ENCODE measurements around the gene CIBAR2. TPM values are rescaled to one million over a fixed set of nuclear protein-coding genes. Genes with fewer than 3 reads are reported as not detected.
"Not testable (repeated sequence)": the region's sequence is repeated elsewhere in the genome, so short reads cannot be mapped to it uniquely, and the experiment has no call there.

The CIBAR2 gene
- total RNA-seq, 1 experiment from 2014 or later: not detected

GRCh38 chr16:85126705-85127378, 14.6 kb upstream of the CIBAR2 start:
- Histone ChIP-seq H3K4me3 (ENCODE audit: insufficient read depth, low read depth, low read length) (no peak overlapping the region), H3K27me3 (ENCODE audit: control insufficient read depth, insufficient read depth, low read length) (no peaks in the 10 kb centered on the region), H3K36me3 (replicated peaks; ENCODE audit: control insufficient read depth, insufficient read depth, low read length) (no peaks in the 10 kb centered on the region)
- DNase-seq: peak; percentile 95

GRCh38 chr16:85126394-85126704, 14.1 kb upstream of the CIBAR2 start:
- no peaks in the 10 kb centered on the region for H3K36me3 ChIP-seq (replicated peaks; ENCODE audit: control insufficient read depth, insufficient read depth, low read length)
- no peak overlapping the region for H3K4me3 ChIP-seq (ENCODE audit: insufficient read depth, low read depth, low read length)
- H3K27me3 ChIP-seq (ENCODE audit: control insufficient read depth, insufficient read depth, low read length): no peaks in the 10 kb centered on the region
- no peak for DNase-seq

DNA sequence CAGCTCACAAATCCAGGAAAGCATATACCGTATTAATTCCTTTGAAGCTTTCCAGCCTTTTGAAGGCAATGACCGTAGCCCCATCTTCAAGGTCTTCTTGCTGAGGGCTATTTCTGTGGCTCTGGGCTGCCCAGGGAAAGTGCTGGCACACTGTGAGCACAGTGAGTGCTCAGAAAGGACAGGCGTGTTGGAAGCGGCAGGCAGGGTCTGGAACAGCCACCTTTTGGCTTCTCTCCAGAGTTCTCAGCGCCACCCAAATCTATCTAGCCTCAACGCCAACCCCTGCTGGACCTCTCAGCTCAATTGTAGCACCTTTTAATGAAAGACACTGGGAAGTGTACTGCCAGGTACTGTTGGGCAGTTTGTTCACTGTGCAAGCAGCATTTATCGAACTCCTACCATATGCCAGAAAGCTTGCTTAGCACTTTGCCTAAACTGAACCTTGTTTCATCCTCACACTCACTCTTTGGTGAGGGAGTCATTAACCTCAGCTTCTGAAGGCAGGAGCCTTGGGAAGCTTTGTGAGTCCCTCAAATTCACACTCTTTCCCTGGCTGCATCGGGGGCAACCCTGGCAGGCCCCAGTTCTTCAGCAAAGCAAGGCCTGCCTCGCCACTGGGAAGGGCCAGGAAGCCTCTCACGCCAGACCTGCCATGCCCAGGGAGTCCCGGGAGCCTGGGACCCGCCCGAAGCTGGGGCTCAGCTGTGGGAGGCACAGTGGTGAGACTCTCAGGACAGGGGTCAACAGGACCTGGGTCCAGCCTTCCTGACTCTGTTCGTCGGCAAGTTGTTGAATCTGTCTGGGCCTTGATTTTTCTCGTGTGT, 13.5 kb upstream of the CIBAR2 start:
- H3K27me3 ChIP-seq (ENCODE audit: control insufficient read depth, insufficient read depth, low read length): no peaks in the 10 kb centered on the region

GRCh38 chr16:85124636-85125346, 12.5 kb upstream of the CIBAR2 start:
- Histone ChIP-seq H3K4me3 (ENCODE audit: insufficient read depth, low read depth, low read length) (no peak overlapping the region), H3K36me3 (replicated peaks; ENCODE audit: control insufficient read depth, insufficient read depth, low read length) (no peaks in the 10 kb centered on the region), H3K27me3 (ENCODE audit: control insufficient read depth, insufficient read depth, low read length) (no peaks in the 10 kb centered on the region)
- no peak for DNase-seq

More for the DNA sequence above, 13.5 kb upstream of the CIBAR2 start:
- DNase-seq: peak; percentile 73
- H3K4me3 ChIP-seq (ENCODE audit: insufficient read depth, low read depth, low read length): no peak overlapping the region
- no peaks in the 10 kb centered on the region for H3K36me3 ChIP-seq (replicated peaks; ENCODE audit: control insufficient read depth, insufficient read depth, low read length)

- Histone ChIP-seq H3K4me3 (ENCODE audit: insufficient read depth, low read depth, low read length) (no peak overlapping the region), H3K27me3 (ENCODE audit: control insufficient read depth, insufficient read depth, low read length) (no peaks in the 10 kb centered on the region), H3K36me3 (replicated peaks; ENCODE audit: control insufficient read depth, insufficient read depth, low read length) (no peaks in the 10 kb centered on the region)
- DNase-seq: peak; percentile 75
Observed at GRCh38 chr16:85123891-85124635, 11.8 kb upstream of the CIBAR2 start.

GRCh38 chr16:85123441-85123840, 11.2 kb upstream of the CIBAR2 start:
- H3K27me3 ChIP-seq (ENCODE audit: control insufficient read depth, insufficient read depth, low read length); H3K4me3 ChIP-seq (ENCODE audit: insufficient read depth, low read depth, low read length); DNase-seq; H3K36me3 ChIP-seq (replicated peaks; ENCODE audit: control insufficient read depth, insufficient read depth, low read length): not testable (repeated sequence)

DNA sequence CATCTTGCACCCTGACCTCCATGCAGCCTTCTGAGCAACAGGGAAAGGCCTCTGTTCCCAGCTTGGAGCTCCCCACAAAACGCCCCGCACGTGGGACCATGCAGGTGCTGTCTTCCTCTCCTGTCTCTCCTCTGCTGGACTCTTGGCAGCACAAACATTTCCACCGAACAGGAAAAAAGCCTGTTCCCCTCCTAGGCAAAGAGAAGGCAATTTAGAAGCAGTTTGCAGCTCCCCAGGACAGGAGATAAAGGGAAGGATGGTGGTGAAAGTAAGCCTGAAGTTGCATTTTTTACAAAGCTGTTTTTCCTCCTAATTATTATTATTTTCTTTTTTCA, 7.7 kb upstream of the CIBAR2 start:
- Histone ChIP-seq H3K36me3 (replicated peaks; ENCODE audit: control insufficient read depth, insufficient read depth, low read length) (no peaks in the 10 kb centered on the region), H3K27me3 (ENCODE audit: control insufficient read depth, insufficient read depth, low read length) (no peaks in the 10 kb centered on the region), H3K4me3 (ENCODE audit: insufficient read depth, low read depth, low read length) (no peak overlapping the region)
- no peak for DNase-seq

DNA sequence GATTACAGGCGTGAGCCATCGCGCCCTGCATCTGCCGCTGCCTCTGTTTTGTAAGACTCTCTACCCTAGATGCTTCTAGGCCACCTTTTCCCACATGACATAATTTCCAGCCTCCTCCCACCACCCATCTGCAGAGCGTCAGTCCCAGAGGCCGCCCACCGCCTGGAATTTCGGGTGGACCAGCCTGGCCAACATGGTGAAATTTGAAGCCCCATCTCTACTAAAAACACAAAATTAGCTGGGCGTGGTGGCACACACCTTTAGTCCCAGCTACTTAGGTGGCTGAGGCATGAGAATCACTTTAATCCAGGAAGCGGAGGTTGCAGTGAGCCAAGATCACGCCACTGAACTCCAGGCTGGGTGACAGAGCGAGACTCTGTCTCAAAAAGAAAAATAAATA, 5.1 kb upstream of the CIBAR2 start:
- Histone ChIP-seq H3K27me3 (ENCODE audit: control insufficient read depth, insufficient read depth, low read length) (no peaks in the 10 kb centered on the region), H3K36me3 (replicated peaks; ENCODE audit: control insufficient read depth, insufficient read depth, low read length) (no peaks in the 10 kb centered on the region)
- DNase-seq: no peak

DNA sequence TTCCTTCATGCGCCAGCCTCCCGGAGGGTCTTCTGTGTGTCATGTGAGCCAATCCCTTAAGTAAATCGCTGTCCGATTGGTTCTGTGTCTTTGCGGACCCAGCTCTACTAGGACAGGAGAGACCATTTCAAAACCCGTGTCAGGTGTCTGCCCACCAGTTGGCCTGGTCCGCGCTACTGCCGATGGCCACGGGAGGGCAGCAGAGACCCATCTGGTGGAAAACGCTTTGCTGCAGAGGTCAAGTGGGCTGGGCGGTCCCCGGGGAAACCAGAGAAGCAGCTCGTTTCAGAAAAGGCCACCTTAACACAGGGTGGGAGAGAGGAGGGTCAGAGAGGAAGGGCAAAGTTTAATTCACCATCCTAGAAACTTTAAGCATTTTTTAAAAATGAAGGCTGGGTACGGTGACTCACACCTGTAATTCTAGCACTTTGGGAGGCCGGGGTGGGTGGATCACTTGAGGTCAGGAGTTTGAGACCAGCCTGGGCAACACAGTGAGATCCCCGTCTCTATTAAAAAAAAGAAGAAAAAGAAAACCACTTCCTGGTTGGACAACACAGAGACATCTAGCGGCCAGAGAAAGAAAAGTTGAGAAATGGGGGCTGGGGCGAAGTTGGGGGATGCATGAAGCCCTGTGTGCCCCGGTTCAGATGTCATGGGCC, 2.8 kb upstream of the CIBAR2 start:
- Histone ChIP-seq H3K4me3 (ENCODE audit: insufficient read depth, low read depth, low read length) (no peak overlapping the region), H3K27me3 (ENCODE audit: control insufficient read depth, insufficient read depth, low read length) (no peaks in the 10 kb centered on the region), H3K36me3 (replicated peaks; ENCODE audit: control insufficient read depth, insufficient read depth, low read length) (no peaks in the 10 kb centered on the region)
- peak; percentile 96 for DNase-seq

More for the DNA sequence above, 5.1 kb upstream of the CIBAR2 start:
- no peak overlapping the region for H3K4me3 ChIP-seq (ENCODE audit: insufficient read depth, low read depth, low read length)

GRCh38 chr16:85113913-85114312, 1.6 kb upstream of the CIBAR2 start:
- Histone ChIP-seq H3K36me3 (replicated peaks; ENCODE audit: control insufficient read depth, insufficient read depth, low read length) (no peaks in the 10 kb centered on the region), H3K4me3 (ENCODE audit: insufficient read depth, low read depth, low read length) (no peak overlapping the region), H3K27me3 (ENCODE audit: control insufficient read depth, insufficient read depth, low read length) (no peaks in the 10 kb centered on the region)
- no peak for DNase-seq

DNA sequence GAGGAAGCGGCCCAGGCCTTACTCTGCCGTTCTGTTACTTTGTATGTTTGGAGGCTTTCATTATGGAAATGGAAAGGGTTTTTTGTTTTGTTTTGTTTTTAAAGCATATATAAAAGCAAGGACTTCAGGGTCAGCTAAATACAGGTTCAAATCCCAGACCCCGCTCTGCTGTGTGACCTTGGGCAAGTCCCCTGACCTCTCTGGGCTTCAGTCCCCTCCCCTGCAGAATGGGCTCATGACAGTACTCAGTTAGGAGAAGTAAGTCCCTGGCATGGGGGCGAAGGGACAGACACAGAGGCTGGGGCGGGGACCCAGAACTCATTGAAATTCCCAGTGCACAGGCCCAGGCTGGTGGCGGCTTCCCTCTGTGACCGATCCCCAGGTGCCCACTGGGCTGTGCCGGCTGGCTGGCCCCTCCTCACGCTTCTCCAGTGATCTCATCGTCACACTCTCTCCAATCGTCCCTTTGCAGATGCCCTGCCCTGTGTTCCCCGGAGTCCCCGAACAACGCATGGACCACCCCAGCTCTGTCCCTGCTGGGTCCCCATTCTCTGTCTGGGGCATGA, 979 bp upstream of the CIBAR2 start:
- DNase-seq: no peak
- H3K27me3 ChIP-seq (ENCODE audit: control insufficient read depth, insufficient read depth, low read length): no peaks in the 10 kb centered on the region
- H3K4me3 ChIP-seq (ENCODE audit: insufficient read depth, low read depth, low read length): no peak overlapping the region
- no peaks in the 10 kb centered on the region for H3K36me3 ChIP-seq (replicated peaks; ENCODE audit: control insufficient read depth, insufficient read depth, low read length)

DNA sequence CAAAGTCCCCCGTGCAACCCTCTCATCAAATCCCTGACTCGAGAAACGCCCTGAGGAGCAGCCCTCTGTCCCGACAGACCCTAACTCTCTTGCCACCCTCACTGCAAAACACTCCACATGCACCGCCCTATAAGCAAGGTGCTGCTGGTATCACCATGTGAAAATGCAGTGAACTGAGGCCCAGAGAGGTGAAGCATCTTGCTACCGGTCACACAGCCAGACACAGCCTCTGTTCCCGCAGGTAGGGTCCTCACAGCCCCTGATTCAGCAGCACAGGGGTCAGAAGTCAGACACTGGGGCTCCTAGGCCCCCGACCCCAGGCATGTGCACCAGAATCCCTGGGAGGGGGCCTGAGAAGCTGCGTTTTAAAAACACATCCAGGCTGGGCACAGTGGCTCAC, 1.1 kb downstream of the CIBAR2 start:
- Histone ChIP-seq H3K4me3 (ENCODE audit: insufficient read depth, low read depth, low read length) (no peak overlapping the region), H3K36me3 (replicated peaks; ENCODE audit: control insufficient read depth, insufficient read depth, low read length) (no peaks in the 10 kb centered on the region), H3K27me3 (ENCODE audit: control insufficient read depth, insufficient read depth, low read length) (no peaks in the 10 kb centered on the region)
- no peak for DNase-seq

GRCh38 chr16:85110105-85110504, 2.2 kb downstream of the CIBAR2 start:
- H3K27me3 ChIP-seq (ENCODE audit: control insufficient read depth, insufficient read depth, low read length): no peaks in the 10 kb centered on the region
- no peak for DNase-seq
- H3K36me3 ChIP-seq (replicated peaks; ENCODE audit: control insufficient read depth, insufficient read depth, low read length): no peaks in the 10 kb centered on the region
- no peak overlapping the region for H3K4me3 ChIP-seq (ENCODE audit: insufficient read depth, low read depth, low read length)

- no peak for DNase-seq
- Histone ChIP-seq H3K4me3 (ENCODE audit: insufficient read depth, low read depth, low read length) (no peak overlapping the region), H3K27me3 (ENCODE audit: control insufficient read depth, insufficient read depth, low read length) (no peaks in the 10 kb centered on the region), H3K36me3 (replicated peaks; ENCODE audit: control insufficient read depth, insufficient read depth, low read length) (no peaks in the 10 kb centered on the region)
Observed at GRCh38 chr16:85107532-85107931, 4.7 kb downstream of the CIBAR2 start.
